Superior temporal gyrus (tissue), 1 donor: ENCODE measurements around the gene TUBB2B.
"Not testable (repeated sequence)": the region's sequence is repeated elsewhere in the genome, so short reads cannot be mapped to it uniquely, and the experiment has no call there.

Experiments
- DNase-seq: peaks from one replicate; pipeline ENCODE4 v3.0.0-alpha.2; 2016; ENCODE audit errors: extremely low spot score

TUBB2B gene

DNA sequence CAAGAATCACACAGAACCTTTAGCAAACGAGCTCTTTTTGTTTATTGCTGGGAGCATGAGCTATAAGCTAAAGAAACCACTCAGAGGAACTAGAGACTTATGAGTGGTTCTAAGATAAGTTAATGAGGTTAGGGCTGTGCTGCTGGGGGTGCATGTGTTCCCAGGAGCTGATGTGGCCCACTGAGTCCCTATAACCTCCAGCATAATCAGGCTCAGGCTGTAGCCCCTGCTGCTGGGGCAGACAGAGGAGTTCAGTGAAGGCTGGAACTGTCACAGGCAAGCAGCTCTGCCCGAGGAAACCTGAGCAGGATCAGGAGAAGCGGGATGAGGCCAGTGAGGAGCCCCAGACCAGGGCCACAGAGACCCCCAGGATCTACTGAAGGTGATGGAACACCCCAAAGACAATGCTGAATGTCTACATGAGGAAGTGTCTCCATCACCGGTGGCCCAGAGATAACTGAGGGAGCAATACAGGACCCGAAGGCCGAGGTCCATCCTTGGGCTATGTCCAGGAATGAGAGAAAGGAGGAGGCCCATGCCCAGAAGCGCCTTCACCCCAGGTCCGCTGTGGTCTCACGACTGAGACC, 17.3 kb downstream of the TUBB2B start:
- DNase-seq = no peak

DNA sequence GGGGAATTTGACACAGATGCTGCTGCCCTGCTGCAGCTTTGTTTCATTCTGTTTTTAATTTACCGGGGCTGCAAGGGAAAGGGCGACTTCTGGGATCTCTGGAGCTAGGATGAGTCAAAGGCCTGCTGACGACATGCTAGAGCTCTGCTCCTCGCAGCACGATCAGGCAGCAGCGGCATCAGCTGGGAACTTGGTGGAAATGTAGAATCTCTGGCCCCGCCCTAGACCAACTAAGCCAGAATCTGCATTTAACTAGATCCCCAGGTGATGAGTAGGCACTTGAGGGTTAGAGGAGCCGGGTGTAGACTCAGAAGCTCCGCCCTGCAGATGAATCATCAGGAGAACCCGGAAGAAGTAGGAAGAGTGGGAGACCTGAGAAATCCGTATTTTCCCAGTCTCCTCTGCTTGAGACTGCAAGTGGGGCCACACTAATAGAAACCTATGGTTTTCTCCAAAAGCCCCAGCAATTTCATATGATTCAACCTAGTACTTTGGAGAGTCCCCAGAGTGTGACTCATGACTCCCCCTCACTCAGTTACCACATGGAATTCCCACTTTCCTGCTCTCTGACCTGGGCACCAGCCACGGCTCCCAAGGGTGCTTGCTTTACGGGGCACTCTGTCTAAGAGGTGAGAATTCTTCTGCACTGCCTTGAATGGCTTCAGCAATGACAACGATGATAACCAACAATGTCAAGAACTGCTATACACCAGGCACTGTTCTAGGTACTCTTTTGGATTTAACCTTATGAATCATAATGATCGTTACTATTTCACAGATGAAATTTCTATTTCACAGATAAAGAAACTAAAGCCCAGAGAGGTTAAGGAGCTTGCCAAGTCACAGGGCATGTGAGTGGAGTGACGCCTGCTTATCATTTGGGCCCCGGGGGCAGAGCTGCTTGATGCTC, 18.1 kb downstream of the TUBB2B start:
- peak; percentile 27 for DNase-seq

DNA sequence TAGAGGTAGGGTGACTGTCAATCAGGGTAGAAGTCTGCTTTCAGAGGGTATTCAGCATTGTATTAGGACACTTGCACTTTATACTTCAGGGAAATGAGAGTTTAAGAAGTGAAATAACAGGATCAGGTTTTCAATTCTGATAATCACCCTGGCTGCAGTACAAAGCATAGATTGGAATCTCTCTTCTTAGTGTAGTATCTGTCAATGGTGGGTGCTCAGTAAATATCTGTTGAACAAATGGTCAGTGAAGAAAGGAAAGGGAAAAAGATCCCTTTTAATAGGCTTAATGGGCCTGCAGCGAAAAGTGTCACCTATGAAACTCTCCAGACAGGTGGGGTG, 18.7 kb downstream of the TUBB2B start:
- no peak for DNase-seq

DNA sequence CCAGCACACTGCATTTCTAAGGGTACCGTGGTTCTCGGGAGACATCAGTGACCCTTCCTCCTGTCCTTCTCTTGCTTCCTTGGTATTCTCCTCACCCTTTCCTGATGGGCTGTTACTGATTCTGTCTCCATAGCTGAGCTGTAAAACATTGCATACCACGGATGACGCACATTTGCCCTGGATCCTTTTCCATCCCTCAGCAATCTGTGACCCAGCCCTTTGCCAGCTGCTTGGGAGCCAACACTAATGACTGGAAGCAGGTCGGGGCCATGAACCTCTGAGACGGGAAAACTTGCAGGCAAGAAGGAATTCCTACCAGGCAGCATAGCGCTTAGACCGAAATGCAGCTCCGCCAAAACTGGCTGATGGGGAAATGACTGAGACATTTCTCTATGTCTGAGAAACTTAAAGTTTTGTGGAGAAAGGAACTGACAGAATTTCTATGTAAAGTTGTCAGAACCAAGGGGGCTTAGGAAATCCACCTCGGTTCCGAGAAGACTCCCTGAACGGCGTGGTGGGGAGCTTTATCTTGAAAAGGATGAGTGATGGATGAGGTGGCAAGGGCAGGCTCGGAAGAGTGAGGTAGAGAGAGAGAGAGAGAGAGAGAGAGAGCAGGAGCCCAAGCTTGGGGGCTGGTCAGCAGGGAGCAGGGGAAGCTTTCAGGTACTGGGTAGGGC, 19.2 kb downstream of the TUBB2B start:
- DNase-seq = no peak

DNA sequence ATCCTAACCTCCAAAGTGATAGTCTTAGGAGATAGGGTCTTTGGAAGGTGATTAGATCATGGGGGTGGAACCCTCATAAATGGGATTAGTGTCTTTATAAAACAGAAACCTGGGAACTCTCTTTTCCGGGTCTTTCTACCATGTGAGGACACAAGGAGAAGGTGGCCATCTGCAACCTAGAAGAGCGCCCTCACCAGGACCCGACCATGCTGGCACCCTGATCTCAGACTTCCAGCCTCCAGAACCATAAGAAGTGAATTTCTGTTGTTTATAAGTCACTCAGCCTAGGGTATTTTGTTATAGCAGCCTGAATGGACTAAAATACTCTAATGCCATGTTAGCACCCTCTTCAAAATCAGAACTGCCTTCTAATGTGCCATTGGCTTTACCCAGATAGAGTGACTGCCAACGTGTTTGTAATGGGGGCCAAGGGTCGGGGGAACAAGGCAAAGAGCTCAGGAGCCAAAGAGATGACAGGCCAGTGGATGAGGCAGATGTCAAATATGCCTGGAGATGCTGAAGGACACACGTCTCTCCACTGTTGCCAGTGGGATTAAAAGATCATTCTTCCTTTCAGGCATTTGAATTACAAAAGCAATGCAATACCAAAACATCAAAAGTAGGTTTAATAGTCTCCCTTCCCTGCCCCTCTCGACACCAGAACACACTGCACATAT, 21.0 kb downstream of the TUBB2B start:
- DNase-seq = no peak

DNA sequence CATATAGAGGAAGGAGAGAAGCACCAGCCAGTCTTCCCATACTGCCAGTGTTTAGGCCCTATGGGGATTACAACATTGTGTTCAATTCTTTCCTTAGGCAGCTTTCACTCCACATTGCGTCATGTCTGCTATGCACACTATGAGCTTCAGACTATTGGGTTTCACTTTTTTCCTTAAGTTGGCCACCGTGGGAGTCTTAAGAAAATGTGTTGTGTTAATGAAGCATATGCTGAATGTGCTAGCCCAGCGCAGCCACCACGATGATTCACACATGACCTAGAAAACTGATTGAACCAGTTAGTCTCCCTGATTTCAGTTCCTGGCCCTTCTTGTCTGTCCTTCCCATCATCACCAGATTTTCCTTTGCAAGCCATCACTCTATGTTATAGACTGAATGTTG, 21.5 kb downstream of the TUBB2B start:
- peak; percentile 35 for DNase-seq

DNA sequence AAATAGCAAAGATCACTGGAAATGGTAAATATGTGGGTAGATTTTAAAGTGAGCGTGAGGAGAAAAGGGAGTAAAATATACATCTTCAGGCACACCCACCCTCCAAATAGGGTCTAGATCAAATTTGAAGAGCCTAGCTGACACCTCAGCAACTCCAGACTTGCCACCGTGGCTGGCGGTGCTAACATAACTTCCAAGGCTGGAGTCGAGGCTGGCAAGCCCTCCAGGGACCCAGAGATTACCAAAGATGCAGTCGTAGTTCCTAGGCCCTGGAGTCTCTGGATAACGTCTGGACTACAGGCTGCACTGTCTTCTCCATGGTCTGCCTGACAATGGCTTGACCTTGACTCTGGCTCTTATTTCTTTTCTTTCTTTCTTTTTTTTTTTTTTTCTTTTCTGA, 22.5 kb downstream of the TUBB2B start:
- DNase-seq = no peak

DNA sequence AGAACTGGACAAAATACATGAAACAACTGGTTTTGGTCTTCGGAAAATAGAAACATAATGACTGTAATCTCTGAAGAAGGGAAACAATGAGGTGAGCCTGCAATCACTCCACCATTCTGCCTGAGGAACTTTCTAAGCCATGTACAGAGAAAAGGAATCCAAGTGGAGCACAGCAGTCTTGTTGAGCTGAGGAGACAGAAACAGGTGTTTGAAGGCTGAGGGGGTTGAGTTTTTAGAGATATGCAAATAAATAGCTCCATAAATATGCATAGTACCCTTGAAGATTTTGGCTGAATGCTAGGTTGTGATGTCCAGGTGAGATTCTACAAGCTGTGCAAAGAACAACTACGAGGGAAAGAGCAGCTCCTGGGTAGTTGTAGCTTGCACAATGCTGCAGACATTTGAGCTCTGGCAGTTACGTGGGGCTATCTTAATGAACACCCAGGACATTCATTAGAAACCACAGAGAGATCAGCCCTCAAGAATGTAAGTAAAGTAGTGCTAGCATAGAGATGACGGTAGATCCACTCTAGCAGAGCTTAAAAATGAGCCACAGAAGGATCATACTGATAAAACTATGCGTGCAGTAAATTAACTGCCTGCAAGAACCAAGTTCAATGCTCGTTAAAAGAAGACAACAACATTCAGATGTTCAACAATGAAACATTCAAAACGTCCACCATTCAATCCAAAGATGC, 24.3 kb downstream of the TUBB2B start:
- DNase-seq = no peak

DNA sequence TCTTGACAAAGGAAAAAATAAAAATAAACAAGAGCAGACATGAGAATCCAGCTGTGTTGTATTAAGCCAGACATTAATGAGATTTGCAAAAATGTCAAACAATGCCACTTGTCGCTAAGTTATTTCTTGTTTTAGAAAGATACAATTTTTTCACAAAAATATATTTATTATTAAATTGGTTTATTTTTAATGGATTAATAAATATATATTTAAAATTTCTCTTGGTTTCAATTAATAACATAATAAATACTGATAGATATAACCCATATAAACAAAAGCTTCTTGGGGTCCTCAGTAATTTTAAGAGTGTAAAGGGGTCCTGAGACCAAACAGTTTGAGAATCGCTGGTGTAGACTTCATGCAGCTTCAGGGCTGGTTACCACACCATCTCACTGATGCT, 26.1 kb downstream of the TUBB2B start:
- no peak for DNase-seq

DNA sequence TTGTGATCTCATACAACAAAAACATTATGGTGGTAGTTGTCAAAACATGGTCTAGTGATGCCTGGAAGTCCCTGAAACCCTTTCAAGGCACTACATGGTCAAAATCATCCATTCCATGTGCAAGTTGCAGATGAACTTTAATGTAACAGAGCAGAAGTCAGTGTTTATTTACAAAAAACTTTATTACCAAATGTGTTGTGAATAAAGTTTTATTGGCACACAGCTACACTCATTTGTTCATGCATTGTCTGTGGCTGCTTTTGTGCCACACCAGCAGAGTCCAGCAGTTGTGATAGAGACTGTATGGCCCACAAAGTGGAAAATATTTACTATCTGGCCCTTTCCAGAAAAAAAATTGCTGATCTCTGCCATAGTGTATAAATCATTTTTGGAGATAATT, 26.8 kb downstream of the TUBB2B start:
- no peak for DNase-seq

DNA sequence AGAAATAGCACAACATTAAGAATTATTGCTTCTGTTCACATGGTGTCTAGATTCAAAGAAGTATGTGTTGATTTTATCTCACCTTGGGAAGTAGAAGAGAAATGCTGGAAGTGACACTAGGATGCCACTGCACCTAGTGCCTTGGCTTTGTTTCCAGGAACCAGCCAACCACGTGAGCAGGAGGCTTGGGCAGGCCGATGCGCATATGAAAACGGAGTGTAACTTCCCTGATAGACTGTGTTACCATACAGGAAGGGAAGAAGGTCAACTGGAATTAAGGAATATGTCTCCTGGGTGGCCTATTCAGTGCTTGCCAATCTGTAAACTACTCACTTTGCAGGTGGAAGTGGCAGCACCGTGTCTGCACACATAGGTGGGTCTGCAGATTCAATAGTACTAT, 28.1 kb downstream of the TUBB2B start:
- DNase-seq = no peak

DNA sequence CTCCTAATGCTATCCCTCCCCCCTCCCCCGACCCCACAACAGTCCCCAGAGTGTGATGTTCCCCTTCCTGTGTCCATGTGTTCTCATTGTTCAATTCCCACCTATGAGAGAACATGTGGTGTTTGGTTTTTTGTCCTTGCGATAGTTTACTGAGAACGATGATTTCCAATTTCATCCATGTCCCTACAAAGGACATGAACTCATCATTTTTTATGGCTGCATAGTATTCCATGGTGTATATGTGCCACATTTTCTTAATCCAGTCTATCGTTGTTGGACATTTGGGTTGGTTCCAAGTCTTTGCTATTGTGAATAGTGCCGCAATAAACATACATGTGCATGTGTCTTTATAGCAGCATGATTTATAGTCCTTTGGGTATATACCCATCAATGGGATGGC, 29.7 kb downstream of the TUBB2B start:
- DNase-seq = not testable (repeated sequence)

DNA sequence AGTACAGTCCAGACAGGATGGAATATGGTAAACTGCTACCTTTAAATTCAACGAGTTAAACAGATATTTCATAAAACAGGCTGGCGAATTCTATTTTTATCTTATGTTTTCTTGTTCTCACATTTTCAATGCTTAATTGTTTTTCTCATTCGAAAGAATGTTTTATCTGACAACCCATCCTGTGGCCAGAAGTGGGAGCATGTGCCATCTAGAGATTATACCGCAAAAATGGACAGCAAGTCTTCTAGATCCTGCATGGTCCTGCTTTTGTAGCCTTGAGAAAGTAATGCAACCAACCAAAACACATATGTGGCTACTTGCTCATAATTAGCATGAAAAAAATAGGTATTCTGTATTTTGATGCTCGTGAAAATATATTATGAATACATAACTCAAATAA, 30.7 kb downstream of the TUBB2B start:
- no peak for DNase-seq

DNA sequence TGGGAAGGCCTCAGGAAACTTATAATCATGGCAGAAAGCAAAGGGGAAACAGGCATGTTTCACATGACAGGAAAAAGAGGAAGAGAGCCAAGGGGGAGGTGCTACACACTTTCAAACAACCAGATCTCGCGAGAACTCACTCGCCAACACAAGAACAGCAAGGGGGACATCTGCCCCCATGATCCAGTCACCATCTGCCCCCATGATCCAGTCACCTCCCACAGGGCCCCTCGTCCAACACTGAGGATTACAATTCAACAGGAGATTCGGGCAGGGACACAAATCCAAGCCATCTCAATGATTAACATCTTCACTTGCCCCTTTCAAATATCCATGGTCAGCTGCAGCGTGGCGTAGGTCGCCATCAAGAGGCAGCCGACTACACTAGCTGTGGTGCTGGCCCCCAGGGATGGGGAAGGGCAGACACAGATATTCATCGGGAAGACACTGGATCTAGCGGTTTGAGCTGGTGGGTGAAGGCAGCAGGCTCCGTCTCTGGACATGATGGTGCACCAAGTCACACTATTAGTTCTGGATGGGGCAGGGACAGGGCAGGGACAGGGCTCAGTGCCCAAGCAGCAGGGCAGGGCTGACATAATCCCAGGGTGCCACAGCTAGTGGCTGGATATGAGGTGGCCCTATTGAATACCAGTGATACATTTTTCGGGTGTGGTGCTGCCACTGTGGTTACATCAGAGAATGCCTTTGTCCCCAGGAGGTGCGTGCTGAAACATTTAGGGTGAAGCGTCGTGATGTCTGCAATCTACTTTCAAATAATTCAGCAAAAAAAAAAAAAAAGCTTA, 31.6 kb downstream of the TUBB2B start:
- DNase-seq = peak; percentile 45

DNA sequence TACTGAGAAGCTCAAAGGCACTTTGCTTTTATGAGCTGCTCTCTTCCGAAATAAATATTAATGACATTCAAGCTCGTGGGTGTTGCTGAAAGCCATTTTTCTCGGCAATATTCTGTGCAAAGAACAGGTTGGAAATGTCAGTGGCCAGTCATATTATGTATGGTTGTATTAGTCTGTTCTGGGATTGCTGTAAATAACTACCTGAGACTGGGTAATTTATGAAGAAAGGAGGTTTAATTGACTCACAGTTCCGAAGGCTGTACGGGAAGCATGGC, 32.1 kb downstream of the TUBB2B start:
- DNase-seq = no peak

DNA sequence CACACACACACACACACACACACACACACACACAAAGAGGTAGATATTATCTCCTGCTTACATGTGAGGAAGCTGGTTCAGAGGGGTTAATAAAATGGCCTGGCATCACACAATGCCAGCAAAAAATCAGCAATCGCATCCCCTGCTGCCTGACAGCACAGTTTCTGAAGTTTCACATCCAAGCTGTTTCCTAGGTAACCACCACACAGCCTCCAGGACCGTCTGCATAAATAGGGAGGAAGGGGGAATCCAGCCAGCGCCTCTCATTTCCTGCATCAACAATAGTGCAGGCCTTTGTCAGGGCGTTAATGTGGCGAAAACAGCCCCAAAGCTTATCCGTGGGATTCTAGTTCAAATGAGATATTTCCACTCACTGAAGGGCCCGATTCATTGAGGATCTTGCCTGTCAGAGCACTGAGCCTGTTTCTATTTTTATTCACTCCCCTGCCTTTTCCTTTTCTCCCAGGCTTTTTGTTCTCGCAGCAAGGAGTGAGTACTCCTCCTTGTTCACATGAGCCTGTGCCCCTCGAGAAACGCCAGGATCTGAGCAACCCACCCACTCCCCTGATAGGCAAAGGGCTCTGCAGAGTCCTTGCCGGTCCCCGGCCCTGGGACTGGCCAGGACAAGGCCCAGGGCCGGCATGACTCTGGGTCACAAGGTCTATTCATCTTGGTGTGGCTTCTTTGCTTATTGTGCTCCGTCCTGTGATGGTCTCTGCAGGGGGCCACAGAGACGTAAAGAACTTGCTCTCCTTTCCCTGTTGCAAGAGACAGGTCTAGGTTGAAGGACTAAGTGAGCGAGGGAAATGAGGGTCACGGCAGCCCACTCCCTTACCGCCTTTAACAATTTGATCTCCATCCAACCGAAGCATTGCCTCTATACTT, 32.7 kb downstream of the TUBB2B start:
- peak; percentile 83 for DNase-seq

DNA sequence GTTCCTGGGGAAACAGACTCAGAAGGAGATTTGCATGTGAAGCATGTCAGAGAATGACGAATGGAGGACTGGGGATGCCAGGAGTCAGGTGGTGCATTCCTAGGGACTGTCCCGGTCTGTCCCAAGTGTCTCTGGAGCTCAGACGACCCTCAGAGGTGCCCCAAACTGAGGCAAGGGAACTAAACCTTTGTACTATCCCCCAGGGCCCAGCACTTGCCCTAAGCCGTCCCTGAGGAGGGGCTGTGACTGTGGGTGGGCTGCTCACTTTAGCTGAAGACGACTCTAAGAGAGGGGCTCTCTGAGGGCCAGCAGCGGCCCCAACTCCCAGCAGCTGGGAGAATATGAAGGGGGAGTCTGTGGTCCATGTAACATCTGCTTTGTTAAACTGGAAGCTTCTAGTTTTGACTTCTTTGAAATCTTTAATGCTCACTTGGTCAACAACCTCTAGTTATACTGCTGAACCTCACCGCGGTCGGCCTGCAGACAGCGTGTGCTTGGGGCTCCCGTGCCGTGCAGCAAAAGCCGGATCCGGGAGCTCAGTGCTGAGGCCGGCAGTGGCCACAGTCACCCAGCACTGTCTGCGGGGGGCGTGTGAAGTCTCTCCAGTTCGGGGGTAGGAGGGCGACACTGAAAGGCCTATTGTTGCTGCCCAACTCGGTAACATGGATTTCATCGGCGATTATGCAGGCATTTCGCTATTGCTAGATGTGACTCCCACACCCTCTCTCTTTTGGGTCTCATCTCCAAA, 34.2 kb downstream of the TUBB2B start:
- DNase-seq = no peak

DNA sequence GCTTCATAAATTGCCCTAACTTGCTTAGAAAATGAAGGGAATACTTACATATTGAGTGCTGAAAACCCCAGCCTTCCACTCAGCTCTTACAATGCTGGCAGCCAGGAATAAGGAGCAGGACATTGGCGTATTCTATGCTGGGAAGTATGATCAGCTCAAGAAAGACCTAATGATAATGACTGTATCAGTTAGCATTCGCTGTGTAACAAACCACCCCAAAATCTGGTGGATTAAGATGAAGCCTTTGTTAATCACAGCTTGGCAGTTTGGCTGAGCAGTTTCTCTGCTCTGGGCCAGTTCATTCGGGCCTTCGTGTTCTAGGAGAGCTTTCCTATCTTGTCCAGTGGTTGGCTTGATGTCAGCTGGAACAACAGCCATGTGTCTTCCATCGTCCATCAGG, 36.7 kb downstream of the TUBB2B start:
- no peak for DNase-seq

DNA sequence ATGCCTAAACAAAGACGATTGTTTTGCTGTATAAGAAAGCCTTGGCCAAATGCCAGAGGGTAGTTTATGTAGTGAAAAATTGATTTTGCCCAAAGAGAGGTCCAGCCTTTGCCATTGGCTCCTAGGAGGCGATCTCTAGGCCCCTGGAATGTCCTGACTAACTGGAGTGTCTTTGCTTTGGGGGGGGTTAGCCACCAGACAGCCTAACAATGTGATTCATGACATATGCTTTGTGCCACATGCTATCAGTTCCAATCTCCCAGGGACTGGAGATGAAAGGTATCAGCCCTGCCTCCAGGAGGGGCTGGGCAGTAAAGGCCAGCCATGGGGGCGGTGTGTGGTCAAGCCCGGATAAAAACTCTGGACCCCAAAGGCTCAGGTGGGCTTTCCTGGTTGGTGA, 37.4 kb downstream of the TUBB2B start:
- DNase-seq = no peak

DNA sequence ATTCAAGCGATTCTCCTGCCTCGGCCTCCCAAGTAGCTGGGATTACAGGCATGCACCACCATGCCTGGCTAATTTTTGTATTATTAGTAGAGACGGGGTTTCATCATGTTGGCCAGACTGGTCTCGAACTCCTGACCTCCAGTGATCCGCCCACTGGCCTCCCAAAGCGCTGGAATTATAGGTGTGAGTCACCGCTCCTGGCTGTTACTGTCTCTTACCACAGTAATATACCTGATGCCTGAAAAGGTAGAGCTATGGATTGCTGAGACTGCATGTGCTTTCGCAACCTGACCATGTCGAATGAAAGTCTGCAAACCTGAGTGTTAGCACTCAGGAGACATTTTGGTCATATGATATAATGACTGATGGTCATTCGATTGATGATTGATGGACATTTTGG, 38.3 kb downstream of the TUBB2B start:
- not testable (repeated sequence) for DNase-seq
